Smooth muscle cell (in vitro differentiated cells): Measurements from ENCODE around the gene SHROOM3. TPM values are rescaled to one million over a fixed set of nuclear protein-coding genes. Genes with fewer than 3 reads are reported as not detected.

Experiments
- DNase-seq: peaks from one replicate; lab custom pipeline; 2025; ENCODE audit not compliant: unreplicated experiment; lab: John Stamatoyannopoulos, UW
- H2AFZ ChIP-seq: fragments of 200-600 bp; sonication (generic); 2 replicates; pipeline ENCODE4 v1.6.0; 2016; ENCODE audit warnings: antibody characterized with exemption, low read depth, mild to moderate bottlenecking
- H3F3A ChIP-seq: fragments of 200-600 bp; sonication (generic); 2 replicates; pipeline ENCODE4 v1.6.0; 2017; ENCODE audit warnings: antibody characterized with exemption, low read depth
- H3K27ac ChIP-seq: fragments of 200-600 bp; sonication (generic); 2 replicates; pipeline ENCODE4 v1.5.1; 2016; ENCODE audit warnings: low read depth, mild to moderate bottlenecking
- H3K27me3 ChIP-seq: fragments of 200-600 bp; sonication (generic); 2 replicates; pipeline ENCODE4 v1.6.1; 2016; ENCODE audit warnings: low read depth, mild to moderate bottlenecking
- H3K36me3 ChIP-seq: fragments of 200-600 bp; sonication (generic); 2 replicates; pipeline ENCODE4 v1.5.1; 2016; ENCODE audit warnings: low read depth
- H3K4me1 ChIP-seq: fragments of 200-600 bp; sonication (generic); 2 replicates; pipeline ENCODE4 v1.5.1; 2016; ENCODE audit warnings: low read depth
- H3K4me2 ChIP-seq: fragments of 200-600 bp; sonication (generic); 2 replicates; pipeline ENCODE4 v1.6.0; 2016; ENCODE audit warnings: mild to moderate bottlenecking
- H3K4me3 ChIP-seq: fragments of 200-600 bp; sonication (generic); 2 replicates; pipeline ENCODE4 v1.5.1; 2016; ENCODE audit warnings: mild to moderate bottlenecking
- H3K79me2 ChIP-seq: fragments of 200-600 bp; sonication (generic); 2 replicates; pipeline ENCODE4 v1.6.0; 2016; ENCODE audit warnings: low read depth, mild to moderate bottlenecking
- H3K9ac ChIP-seq: fragments of 200-600 bp; sonication (generic); 2 replicates; pipeline ENCODE4 v1.6.0; 2016; ENCODE audit warnings: low read depth
- H3K9me3 ChIP-seq: fragments of 200-600 bp; sonication (generic); replicated peaks from 2 replicates; pipeline ENCODE4 v1.5.1; 2016; ENCODE audit warnings: low read depth
- H4K20me1 ChIP-seq: fragments of 200-600 bp; sonication (generic); 2 replicates; pipeline ENCODE4 v1.6.0; 2016; ENCODE audit warnings: low read depth
- CTCF ChIP-seq: fragments of 200-600 bp; sonication (generic); IDR thresholded peaks from 2 replicates; pipeline ENCODE4 v1.5.1; 2017; ENCODE audit warnings: borderline replicate concordance, mild to moderate bottlenecking, antibody characterized with exemption; ENCODE audit not compliant: insufficient read depth, poor library complexity, severe bottlenecking
- WGBS: methylation state at CpG from one replicate; pipeline ENCODE4 v1.1.7; 2016; ENCODE audit warnings: low lambda C conversion rate; 5-methylcytosine and 5-hydroxymethylcytosine counted together
- polyA plus RNA-seq: library from polyadenylated mRNA; unstranded; fragments of >200 nt; fragmentation: Nextera tagmentation; extraction: Ambion mirVana; gene quantifications from 2 replicates; pipeline ENCODE4 v1.2.1, GENCODE V29; 2016
- total RNA-seq: library from RNA; depleted of rRNA; stranded (reverse); fragments of >200 nt; gene quantifications from 2 replicates; pipeline ENCODE4 v1.2.3, GENCODE V29; 2014

Gene SHROOM3
- total and polyA plus RNA-seq, 2 experiments from 2014 or later, result 10.0 to 31.9 TPM

GRCh38 chr4:76745240-76745639 is 310.2 kb downstream of the SHROOM3 start:
- no peak overlapping the region for H3K9ac ChIP-seq
- H3K4me1 ChIP-seq, result peaks cover 15% of the 10 kb centered on the region
- H3K4me3 ChIP-seq, result no peak overlapping the region
- H4K20me1 ChIP-seq, result no peaks in the 10 kb centered on the region
- 60% methylated on average over 1 of the region's 1 CpG for WGBS
- H3K79me2 ChIP-seq, result peaks cover 17% of the 10 kb centered on the region
- H3K27me3 ChIP-seq, result no peaks in the 10 kb centered on the region
- H3F3A ChIP-seq, result peaks cover 29% of the 10 kb centered on the region
- no peak overlapping the region for H2AFZ ChIP-seq
- H3K36me3 ChIP-seq, result no peaks in the 10 kb centered on the region
- peak overlapping the region; percentile 64 for H3K27ac ChIP-seq
- no peaks in the 10 kb centered on the region for H3K9me3 ChIP-seq
- H3K4me2 ChIP-seq, result peak overlapping the region; percentile 42
- no peak for DNase-seq
- TF ChIP-seq CTCF, result no peak

- Histone ChIP-seq H3K4me3 (no peak overlapping the region), H2AFZ (no peak overlapping the region), H3K9ac (no peak overlapping the region), H3K4me2 (no peak overlapping the region), H3K4me1 (peaks cover 15% of the 10 kb centered on the region), H3K36me3 (no peaks in the 10 kb centered on the region), H3K27me3 (no peaks in the 10 kb centered on the region), H3K9me3 (no peaks in the 10 kb centered on the region), H3K27ac (no peak overlapping the region), H4K20me1 (no peaks in the 10 kb centered on the region), H3F3A (peaks cover 37% of the 10 kb centered on the region), H3K79me2 (peaks cover 21% of the 10 kb centered on the region)
- TF ChIP-seq CTCF, result no peak
- WGBS, result 89% methylated on average over 2 of the region's 2 CpGs
- DNase-seq, result no peak
These were observed 312.5 kb downstream of the SHROOM3 start for GRCh38 chr4:76747563-76747962.

GRCh38 chr4:76748649-76749048 is 313.6 kb downstream of the SHROOM3 start:
- Histone ChIP-seq H3K9me3 (no peaks in the 10 kb centered on the region), H3K4me2 (no peak overlapping the region), H3K79me2 (peaks cover 21% of the 10 kb centered on the region), H3K9ac (no peak overlapping the region), H3K27me3 (no peaks in the 10 kb centered on the region), H3K27ac (no peak overlapping the region), H3K36me3 (no peaks in the 10 kb centered on the region), H3K4me3 (no peak overlapping the region), H2AFZ (no peak overlapping the region), H3K4me1 (peaks cover 15% of the 10 kb centered on the region), H3F3A (peaks cover 40% of the 10 kb centered on the region), H4K20me1 (no peaks in the 10 kb centered on the region)
- whole genome bisulfite sequencing, result 71% methylated on average over 6 of the region's 6 CpGs
- no peak for DNase-seq
- no peak for TF ChIP-seq CTCF

GRCh38 chr4:76749355-76749754 is 314.3 kb downstream of the SHROOM3 start:
- H3K36me3 ChIP-seq, result no peaks in the 10 kb centered on the region
- 73% methylated on average over 4 of the region's 4 CpGs for WGBS
- peaks cover 21% of the 10 kb centered on the region for H3K79me2 ChIP-seq
- no peak overlapping the region for H3K9ac ChIP-seq
- H3K27ac ChIP-seq, result no peak overlapping the region
- no peaks in the 10 kb centered on the region for H3K27me3 ChIP-seq
- no peak overlapping the region for H3K4me3 ChIP-seq
- peaks cover 9% of the 10 kb centered on the region for H3K4me1 ChIP-seq
- H3K9me3 ChIP-seq, result no peaks in the 10 kb centered on the region
- TF ChIP-seq CTCF, result no peak
- no peak overlapping the region for H2AFZ ChIP-seq
- no peaks in the 10 kb centered on the region for H4K20me1 ChIP-seq
- no peak overlapping the region for H3K4me2 ChIP-seq
- peaks cover 37% of the 10 kb centered on the region for H3F3A ChIP-seq
- no peak for DNase-seq
